GM21619 (cell line): ENCODE results near the gene SLC9A6.
"Not testable (repeated sequence)": the region's sequence is repeated elsewhere in the genome, so short reads cannot be mapped to it uniquely, and the experiment has no call there.

Experiments
- ATAC-seq: cut with Tn5 transposase; IDR thresholded peaks from one replicate; pipeline ENCODE4 v1.9.1; 2021; ENCODE audit not compliant: unreplicated experiment

SLC9A6 gene

DNA sequence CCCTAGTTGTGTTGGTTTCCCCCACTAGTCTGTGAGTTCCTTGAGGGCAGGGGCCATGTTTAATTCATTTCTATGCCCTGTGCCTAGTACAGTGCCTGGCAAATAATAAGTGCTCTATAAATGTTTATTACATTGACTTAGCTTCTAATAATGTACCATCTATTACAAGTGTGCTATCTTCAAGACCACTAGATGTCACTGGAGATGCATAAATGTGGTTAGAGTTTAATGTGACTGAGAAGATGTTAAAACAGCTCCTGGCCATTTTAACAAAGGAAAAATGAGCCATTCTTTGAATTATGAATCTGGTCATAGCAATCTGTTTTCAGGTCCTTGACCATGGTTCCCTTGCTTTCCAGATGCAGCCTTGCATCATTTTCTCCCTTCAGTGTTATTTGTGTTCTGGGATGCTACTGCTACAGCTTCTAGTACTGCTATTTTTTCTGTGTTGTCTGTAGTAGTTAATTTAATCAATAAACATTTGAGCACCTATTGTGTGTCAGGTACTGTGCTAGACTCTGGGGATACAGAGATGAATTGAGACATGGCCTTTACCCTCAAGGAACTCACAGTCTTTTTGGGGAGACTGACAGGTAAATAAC lies 43.2 kb downstream of the SLC9A6 start:
- no peak for ATAC-seq

DNA sequence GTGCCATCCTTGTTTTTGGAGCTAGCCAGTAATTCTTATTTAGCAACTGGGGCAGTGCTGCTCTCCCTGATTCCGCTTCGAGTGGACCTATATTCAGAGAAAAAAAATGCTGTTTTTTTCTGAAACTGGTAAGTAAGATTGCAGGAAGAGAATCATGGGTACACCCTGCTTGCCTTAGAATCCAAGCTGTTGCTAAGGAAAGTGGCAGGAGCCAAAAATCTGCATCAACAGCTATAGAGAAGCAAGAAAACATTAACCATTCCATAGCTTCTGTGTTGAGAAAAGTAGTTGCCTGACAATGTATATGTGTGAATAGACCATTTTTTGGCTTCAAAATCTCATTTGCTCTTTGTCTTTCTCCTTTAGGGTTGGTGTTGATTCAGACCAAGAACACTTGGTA lies 44.5 kb downstream of the SLC9A6 start:
- ATAC-seq = no peak

DNA sequence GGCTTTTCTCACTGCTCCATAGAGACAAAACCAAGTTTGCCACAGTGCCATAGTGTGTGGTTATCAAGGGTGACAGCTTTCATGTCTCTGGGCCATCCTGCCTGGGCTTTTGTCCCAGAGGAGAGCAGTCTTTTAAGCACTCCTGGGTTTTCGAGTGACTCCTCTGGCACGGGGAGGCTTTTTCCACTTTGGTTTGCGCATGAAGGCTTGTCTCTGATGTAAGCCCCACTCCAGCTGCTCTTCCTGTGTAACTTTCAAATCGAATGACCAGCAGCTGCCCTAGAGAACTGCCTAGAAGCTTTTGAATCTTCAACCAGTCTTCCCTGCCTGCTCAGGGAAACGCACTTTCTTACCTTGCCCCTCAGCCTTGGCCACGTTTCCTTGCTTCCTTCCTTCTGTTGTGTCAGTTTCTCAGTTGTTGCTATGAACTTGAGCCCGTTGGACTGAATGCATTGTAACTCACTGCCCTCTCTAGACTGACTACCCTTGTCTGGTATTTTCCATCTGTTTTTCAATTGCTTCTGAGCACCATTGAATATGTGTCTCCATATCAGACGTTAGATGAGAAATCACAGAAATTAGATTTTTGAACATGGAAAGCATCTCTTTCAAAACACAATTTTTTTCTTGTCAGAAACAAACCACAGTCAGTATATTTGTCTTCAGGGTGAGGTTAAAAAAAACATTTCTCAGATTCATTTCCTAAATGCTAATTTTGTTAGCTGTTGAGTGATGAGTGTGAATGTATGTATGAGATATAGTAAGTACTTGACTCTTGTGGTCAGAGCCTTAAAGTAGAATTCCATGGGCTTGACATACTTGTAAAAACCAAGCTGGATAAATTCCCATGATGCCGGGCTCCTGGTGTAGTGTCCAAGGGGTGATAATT lies 45.3 kb downstream of the SLC9A6 start:
- no peak for ATAC-seq

DNA sequence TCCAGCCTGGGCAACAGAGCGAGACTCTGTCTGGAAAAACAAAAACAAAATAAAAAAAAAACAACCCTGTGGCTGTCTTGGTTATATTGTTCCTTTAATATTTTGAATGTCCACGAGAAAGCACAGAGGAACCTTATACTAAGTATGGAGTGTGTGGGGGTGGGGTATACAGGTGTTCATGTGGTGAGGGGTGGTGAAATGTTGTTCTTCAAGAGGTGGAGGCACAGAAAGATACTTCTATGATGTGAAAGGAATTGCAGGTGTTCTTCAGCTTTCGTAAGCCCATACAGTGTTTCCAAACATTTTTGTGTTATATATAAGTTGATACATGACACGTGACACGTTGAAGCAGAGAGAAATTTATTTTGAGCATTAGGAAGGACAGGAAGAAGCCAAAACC lies 46.4 kb downstream of the SLC9A6 start:
- ATAC-seq = no peak

DNA sequence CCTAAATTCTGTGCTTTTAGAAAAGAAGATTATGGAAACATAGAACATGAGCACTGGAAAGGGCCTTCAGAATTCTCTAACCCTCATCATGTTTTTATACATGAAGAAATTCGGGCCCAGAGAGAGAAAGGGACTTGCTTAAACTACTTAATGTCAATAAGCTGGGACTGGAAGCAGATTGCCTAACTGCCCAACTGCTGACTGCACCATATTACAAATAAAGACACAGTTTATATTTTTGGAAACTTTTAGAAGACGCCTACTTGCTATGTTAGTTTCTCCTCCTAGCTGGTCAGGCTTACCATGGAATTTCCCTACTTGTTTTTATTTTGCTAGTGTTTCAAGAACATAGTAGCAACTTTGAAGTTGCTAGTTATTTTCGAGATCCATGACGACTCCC lies 47.1 kb downstream of the SLC9A6 start:
- ATAC-seq = no peak

DNA sequence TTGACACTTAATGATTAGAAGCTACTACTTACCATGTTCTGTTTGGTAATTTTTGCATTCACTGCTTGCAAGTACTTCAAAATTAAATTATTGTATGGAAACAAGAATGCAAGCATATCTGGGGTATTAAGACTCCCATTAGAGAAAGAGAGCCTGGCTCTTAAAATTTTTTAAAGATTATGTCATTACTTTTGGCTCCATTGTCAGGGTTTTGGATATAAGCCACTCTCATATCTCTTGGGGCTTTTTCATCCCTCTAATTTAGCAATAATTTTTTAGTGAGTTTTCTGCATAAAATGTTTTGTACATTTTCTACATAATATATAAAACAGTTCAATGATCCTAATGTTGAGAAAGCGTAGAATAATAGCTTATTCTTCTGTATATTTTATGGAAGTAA lies 49.4 kb downstream of the SLC9A6 start:
- ATAC-seq = no peak

DNA sequence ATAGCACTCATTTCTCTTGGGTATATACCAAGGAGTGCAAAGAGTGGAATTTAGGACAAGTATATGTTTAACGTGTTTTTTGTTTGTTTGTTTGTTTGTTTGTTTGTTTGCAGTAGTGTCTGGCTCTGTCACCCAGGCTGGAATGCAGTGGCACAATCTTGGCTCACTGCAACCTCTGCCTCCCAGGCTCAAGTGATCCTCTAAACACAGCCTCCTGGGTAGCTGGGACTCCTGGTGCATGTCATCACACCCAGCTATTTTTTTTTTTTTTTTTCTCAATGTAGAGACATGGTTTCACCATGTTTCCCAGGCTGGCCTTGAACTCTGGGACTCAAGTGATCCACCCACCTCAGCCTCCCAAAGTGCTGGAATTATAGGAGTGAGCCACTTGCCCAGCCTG lies 50.4 kb downstream of the SLC9A6 start:
- no peak for ATAC-seq

DNA sequence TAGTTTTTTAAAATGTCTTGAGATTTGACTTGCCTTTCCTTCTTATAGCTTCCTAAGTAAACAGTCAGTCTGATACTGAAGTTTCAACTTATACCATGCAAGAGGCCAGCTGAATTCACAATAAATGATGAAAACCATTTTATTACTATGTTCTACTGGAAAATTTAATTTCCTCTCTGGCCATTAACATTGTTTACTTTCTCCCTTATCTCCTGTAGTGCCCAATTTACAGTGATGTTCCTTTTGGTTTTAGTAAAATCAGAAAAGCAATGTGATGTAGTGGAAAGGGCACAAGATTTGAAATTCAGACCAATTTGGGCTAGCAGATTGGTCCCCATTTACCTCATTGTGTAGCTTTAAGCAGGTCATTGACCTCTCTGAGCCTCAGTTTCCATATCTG lies 54.2 kb downstream of the SLC9A6 start:
- no peak for ATAC-seq

DNA sequence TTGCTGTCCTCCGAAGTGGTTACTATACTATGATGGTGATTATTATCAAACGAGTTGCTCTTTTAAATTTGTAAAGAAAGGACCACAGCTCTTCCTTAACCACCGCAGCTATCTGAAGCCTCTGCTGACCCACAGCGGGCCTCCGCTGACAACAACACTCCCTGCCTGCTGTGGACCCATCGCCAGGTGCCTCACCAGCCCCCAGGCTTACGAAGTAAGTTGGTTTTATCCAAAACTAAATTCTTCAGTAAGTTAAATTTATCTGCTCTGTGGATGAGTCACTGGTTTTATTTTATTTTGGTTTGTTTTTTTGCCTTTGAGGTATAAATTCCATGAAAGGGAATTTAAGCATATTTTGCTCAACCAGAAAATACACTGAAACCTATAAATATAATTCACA lies 54.7 kb downstream of the SLC9A6 start:
- ATAC-seq = no peak

DNA sequence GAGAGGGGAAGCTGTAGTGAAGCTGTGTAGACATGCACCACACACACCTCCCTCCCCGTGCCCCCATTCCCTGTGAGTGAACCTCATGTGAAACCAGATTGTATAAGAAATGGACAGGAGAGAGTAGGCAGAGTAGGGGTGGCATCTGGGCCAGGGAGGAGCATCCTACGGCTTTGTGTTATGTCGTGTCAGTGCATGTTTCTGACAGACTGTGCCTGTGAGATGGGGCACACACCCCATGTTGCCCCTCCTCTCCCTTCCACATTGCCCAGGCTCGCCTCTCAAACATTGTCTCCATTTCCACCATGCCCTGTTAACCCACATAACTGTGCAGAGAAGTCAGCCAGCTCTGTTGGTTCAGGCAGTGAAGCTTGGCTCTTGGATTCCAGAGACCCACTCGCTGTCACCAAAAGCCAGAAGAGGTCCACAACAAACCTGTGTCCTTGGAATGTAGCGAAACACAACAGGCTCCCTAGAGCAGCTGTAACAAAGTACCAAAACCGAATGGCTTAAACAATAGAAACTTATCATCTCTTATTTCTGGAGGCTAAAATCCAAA lies 56.1 kb downstream of the SLC9A6 start:
- ATAC-seq = no peak

DNA sequence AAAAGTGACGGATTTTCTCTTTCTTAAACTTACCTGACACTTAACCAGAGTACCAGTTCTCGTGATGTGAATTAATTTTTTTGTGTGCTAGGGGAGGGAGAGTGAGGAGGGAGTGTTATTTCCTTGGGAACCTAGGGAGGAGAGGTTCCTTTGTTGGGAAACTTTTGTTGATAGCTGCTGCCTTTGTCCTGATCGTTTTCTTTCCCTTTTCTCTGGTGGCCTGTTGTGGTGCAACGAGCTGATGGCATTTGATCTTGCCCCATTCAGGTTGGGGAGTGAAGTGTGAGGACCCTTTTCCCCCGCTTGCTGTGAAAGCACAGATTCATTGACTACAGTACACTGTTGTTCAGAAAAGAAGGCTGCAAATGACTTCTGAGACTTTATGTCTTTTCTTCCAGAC lies 59.8 kb downstream of the SLC9A6 start:
- ATAC-seq = no peak

DNA sequence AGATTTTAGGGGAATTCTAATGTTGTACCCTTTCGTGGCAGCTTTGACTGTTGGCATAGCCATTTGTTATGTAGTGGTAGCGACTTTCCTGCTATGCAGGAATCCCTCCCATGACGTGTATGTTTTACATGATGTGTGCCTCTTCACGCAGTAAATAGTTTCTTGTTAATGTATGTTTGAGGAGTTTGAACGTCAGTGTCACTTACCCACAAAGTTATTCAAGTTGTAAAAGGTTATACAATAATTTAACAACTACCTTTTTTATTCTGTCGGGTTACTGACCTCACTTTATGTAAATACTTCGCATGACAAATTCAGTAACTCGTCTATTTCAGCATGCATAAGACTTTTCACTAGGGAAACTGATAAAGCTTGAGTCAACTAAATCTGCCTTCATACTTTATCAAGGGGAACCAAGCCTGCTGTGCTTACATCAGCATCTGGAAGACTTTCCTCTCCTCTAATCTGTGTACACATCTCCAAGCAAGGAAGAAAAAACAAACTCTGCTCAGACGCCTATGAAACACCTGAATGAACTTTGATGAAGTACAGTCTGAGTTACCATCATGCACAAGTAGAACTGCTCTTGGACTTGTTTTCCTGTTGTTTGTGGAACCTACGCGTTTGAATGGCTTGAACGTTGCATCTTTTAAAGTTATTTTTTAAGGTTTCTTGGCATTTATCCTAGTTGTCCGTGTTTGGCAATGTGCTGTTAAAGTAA lies 61.2 kb downstream of the SLC9A6 start:
- ATAC-seq = no peak

DNA sequence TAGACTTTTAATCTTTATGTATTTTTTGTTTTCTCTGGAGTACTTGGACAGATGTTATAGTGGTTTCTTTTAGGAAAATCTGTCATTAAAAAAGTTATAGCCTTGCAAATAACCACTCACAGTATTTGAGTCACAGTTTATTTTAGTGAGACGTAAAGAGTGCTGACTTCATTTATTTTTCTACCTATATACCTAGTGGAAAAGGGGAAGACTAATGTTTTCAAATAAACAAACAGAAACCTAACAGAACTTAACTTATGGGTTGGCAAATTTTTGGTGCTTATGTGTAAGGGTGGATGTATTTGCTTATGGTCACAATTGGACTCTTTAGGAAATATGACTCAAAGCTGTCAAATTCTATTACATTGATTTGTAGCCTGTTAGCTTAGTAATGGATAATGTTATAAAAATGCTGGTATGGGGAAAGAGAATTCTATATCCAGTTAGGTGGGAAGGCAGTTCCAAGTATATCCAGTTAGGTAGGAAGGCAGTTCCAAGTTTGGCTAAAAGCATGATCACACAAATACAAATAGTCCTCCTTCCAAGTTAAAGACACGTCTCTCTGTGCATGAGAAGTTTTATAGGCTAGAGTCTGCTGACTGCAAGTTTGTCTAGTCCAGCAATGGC lies 61.9 kb downstream of the SLC9A6 start:
- no peak for ATAC-seq

DNA sequence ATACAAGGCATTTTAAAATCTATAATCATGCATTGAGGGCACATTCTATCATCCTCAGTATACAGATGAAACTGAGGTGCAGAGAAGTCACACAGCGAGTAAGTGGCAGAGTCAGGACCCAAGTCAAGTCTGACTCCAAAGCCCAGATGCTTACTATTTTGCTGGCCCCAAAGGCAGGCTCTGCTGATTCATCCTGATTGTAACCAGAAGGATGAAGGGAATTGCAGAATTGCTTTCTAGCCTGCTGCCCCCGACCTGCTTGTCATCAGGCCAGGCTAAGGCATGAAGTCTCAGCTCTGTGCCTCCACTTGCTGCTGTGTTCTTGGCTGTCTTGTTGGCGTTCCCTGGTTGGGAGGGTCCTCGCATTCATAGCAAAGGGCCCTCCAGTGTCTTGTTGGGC lies 62.7 kb downstream of the SLC9A6 start:
- no peak for ATAC-seq

DNA sequence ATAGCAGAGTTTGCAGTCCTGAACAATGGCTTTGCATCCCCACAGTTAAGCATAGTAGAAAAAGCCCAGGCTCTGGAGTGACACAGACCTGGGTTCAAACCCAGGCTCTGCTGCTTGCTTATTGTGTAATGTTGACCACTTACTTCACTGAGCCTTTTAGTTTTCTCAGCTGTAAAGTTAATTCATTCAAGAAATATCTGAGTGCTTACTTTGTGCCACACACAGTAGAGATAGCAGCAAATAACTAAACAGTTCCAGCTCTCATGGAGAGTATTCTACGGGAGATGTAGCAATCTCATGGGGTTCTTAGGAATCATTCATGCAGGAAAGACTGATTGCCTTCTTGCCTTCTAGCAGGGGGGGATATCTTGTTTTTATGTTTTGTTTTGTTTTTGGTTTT lies 63.2 kb downstream of the SLC9A6 start:
- ATAC-seq = no peak

DNA sequence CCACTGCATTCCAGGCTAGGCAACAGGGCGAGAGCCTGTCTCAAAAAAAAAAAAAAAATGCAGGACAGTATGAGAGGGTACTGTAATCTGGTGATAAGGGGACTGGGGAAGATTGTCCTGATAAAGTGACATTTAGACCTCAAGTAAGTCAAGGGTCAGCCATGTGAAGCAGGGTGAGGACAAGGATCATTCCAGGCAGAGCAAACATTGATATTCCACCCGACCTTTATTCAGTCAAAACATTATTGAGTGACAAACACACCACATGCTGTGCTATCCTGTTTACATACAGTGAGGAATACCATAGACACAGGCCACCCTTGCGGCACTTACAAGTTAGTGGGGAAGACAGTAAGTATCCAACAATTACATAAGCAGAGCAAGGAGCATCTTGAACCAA lies 64.4 kb downstream of the SLC9A6 start:
- ATAC-seq = no peak

DNA sequence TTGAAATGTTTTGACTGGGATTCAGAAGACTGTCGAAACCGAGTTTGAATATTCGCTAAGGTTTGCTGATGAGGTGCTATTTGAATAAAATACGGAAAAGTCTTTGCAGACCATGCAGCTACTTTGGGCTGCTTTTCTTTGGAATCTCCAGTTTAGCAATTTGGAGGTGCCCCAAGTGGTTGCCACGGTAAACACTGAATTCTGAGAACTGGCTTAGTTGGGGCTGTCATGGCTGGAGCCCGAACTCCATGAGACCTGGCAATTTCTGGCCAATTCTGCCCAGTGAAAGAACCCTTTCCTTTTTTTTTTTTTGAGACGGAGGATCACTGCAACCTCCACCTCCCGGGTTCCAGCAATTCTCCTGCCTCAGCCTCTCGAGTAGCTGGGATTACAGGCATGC lies 65.6 kb downstream of the SLC9A6 start:
- ATAC-seq = not testable (repeated sequence)

DNA sequence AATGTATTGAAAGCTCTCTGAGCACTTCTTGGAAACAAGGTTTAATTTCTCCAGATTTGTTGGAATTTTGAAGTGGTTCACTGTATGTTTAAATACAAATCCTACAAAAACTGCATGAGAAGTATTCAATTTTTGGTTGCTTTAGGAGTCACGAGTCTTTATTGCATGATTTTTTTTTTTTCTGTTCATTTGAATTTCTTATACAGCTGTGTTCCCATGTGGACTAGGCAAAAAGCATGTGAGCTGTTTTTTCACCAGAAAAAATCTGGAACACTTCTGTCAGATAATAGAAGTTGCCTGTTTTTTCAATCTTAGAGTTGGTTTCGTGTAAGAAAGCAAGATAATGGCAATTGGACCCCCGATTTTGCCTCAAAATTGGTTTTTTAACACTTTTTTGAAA lies 66.4 kb downstream of the SLC9A6 start:
- no peak for ATAC-seq

DNA sequence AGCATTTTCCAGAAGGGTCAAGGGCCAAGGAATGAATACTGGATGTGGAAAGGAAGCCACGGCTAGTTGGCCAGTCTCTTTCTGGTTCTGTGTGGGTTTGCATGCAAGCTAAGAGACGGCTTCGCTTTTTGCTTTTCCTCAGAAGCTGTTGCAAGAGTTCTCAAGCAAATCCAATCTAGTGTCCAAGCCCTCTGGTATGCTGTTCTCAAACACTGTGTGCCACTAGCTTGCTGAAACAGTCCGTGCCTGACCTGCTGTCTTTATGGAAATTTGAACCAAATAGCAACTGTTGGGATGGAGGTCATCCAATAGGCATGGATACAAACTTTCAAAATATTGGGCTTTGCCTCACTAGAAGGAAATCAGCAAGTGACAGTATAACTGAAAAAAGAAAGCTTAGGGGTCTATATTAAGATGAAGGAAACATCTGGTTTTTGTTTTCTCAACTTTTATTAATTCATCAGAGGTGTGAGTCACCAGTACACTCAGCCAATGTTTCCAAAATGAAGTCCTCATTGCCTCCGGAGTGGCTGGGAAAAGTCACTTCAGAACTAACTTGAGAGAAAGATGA lies 70.5 kb downstream of the SLC9A6 start:
- no peak for ATAC-seq

DNA sequence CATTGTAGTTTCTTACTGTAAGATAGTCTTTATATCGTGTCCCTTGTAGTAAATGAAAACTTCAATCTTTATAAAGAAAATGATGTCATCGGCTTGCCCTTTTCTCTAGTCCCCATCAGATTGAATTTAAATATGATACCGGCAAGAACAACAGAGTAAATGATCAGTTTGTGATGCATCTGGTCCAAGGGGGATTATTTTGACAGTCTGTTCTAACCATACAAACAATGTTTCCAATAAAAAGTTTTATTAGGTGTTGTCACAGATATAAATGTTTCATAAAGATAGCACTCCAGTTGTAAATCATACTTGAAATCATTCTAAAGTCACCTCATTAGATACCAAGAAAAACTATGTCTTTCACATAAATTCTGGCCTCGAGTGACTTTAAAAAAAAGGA lies 72.3 kb downstream of the SLC9A6 start:
- ATAC-seq = no peak

DNA sequence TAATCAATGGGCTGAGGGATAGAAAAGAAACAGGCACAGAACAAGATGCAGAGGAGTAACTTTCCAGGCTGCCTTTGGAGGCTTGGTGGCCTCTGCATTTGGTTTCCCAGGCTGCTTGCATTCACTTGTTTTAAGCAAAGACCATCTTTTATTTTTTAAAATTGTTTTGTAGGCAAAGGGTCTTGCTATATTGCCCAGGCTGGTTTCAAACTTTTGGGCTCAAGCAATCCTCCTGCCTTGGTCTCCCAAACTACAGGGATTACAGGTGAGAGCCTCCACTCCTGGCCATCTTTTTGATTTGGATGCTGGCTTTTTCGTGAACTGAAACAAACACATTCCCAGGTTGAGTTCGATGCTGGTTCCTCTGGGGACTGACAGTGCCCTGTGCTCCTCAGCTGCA lies 74.1 kb downstream of the SLC9A6 start:
- ATAC-seq = no peak
